H1 (cell line): ENCODE measurements around the gene RRP1. TPM values are rescaled to one million over a fixed set of nuclear protein-coding genes. Genes with fewer than 3 reads are reported as not detected.

Experiments used
- SIX5 ChIP-seq: IDR thresholded peaks from 2 replicates; pipeline ENCODE4 v1.6.1; 2011; ENCODE audit warnings: mild to moderate bottlenecking, low read depth, low read length
- polyA plus RNA-seq, 7 experiments: library from polyadenylated mRNA; depleted of rRNA in 3 of 7; stranded (reverse) in 5 of 7; unstranded in 2 of 7; fragments of >200 nt in 5 of 7; fragments of 200-250 nt in 2 of 7; gene quantifications; 1 replicate in 5 of 7; 2 replicates in 1 of 7; 4 replicates in 1 of 7; pipeline versions ENCODE4 v1.2.1 to v1.2.3, GENCODE V29; 2011 to 2013; ENCODE audit warnings: missing spikeins in 2 of 7, mixed read lengths in 2 of 7
- total RNA-seq: library from RNA; stranded (reverse); fragmentation: NEBNext Ultra II Directional; extraction: Animal tissue kit (Norgen Biotek cat#: 25700); gene quantifications from 2 replicates; pipeline ENCODE4 v1.2.1, GENCODE V29; 2021

The RRP1 gene
- total and polyA plus RNA-seq, 2 of the 8 experiments (the other 6 are each of a cell fraction or from before 2014, with no cell fraction given), result 11.6 to 55.2 TPM

DNA sequence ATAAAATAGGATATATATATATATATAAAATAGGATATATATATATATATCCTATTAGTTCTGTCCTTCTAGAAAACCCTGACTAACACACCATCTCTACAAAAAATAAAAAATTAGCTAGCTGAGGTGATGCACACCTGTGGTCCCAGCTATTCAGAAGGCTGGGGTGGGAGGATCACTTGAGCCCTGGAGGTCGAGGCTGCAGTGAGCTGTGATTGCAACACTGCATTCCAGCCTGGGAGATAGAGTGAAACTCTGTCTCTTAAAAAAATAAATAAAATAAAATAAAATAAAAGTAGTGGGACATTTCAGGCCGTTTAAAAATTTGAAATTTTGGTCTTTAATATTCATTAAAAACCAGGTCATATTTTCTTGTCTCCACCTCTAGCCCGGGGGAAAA lies 4.2 kb upstream of the RRP1 start (continued):
- no peak for TF ChIP-seq SIX5
